Gastroesophageal sphincter (tissue), 3 donors: ENCODE data around the gene MRPL32.

Source experiments
- CTCF ChIP-seq, 4 experiments: fragments of 200-600 bp in 2 of 4; fragments of 450-650 bp in 2 of 4; sonication (generic) in 1 of 4; IDR thresholded peaks; one replicate each; pipeline ENCODE4 v1.5.1; 2017 to 2019; ENCODE audit warnings: antibody characterized with exemption in 4 of 4, mild to moderate bottlenecking in 2 of 4, moderate library complexity in 2 of 4
- EP300 ChIP-seq: sonication (generic); formaldehyde crosslinking; IDR thresholded peaks from one replicate; pipeline ENCODE4 v1.6.1; 2017; ENCODE audit warnings: antibody characterized with exemption, mild to moderate bottlenecking
- POLR2A ChIP-seq, 2 donors: fragments of 450-650 bp; IDR thresholded peaks; one replicate each; pipeline ENCODE4 v1.6.1; 2017; ENCODE audit warnings: antibody characterized with exemption in 2 of 2, mild to moderate bottlenecking in 2 of 2, moderate library complexity in 1 of 2
- POLR2AphosphoS5 ChIP-seq: sonication (generic); formaldehyde crosslinking; IDR thresholded peaks from one replicate; pipeline ENCODE4 v1.6.1; 2017; ENCODE audit warnings: antibody characterized with exemption

- TF ChIP-seq CTCF (IDR thresholded peaks at IDR 0.05) (no peak), POLR2AphosphoS5 (no peak), EP300 (no peak), POLR2A (IDR thresholded peaks at IDR 0.05) (no peak)
Measured at GRCh38 chr7:42931447-42931833, 736 bp upstream of the MRPL32 start.
